CD4-positive, CD25-positive, alpha-beta regulatory T cell (primary cell): ENCODE measurements around the gene ATP6V0B. TPM values are rescaled to one million over a fixed set of nuclear protein-coding genes. Genes with fewer than 3 reads are reported as not detected.
A peak's percentile ranks its signal among the peaks of the same experiment; 100 is the strongest.

Experiments used
- ATAC-seq, 2 donors: fragments of 150-1000 bp; cut with Tn5 transposase; one replicate each; pipeline ENCODE4 v1.10.0; 2021; ENCODE audit warnings: low read depth in 2 of 2, moderate number of reproducible peaks in 2 of 2, moderate library complexity in 1 of 2
- DNase-seq, 3 donors: peaks; one replicate each; pipeline versions ENCODE4 v3.0.0 to v3.0.0-alpha.2; 2012 to 2022; ENCODE audit warnings: mixed read lengths in 1 of 3
- H3K27ac ChIP-seq: one replicate; pipeline ENCODE4 v1.7.0; 2013; ENCODE audit warnings: mild to moderate bottlenecking, low read length; ENCODE audit not compliant: insufficient read depth, poor library complexity, severe bottlenecking
- H3K27me3 ChIP-seq: one replicate; pipeline ENCODE4 v1.7.0; 2013; ENCODE audit warnings: low read length; ENCODE audit not compliant: control insufficient read depth, insufficient read depth
- H3K36me3 ChIP-seq: one replicate; pipeline ENCODE4 v1.7.0; 2013; ENCODE audit warnings: mild to moderate bottlenecking, low read length, moderate library complexity; ENCODE audit not compliant: control insufficient read depth, insufficient read depth
- H3K4me1 ChIP-seq: 2 replicates; pipeline ENCODE4 v1.7.0; 2013; ENCODE audit warnings: mild to moderate bottlenecking, low read length; ENCODE audit not compliant: insufficient read depth, control insufficient read depth, poor library complexity, severe bottlenecking
- H3K4me3 ChIP-seq: one replicate; pipeline ENCODE4 v1.7.0; 2013; ENCODE audit warnings: low read depth, mild to moderate bottlenecking, low read length, moderate library complexity
- H3K9me3 ChIP-seq, 2 experiments: 1 replicate in 1 of 2; 2 replicates in 1 of 2; pipeline ENCODE4 v1.7.0; 2013; ENCODE audit warnings: low read length in 2 of 2, mild to moderate bottlenecking in 1 of 2, moderate library complexity in 1 of 2; ENCODE audit not compliant: control insufficient read depth in 2 of 2
- H3K27ac Mint-ChIP-seq, 3 donors: one replicate each; pipeline ENCODE4 v1.8.0; 2020 to 2022; ENCODE audit warnings: mild to moderate bottlenecking in 3 of 3, mixed read lengths in 3 of 3, moderate library complexity in 2 of 3
- H3K27me3 Mint-ChIP-seq: one replicate; pipeline ENCODE4 v1.8.0; 2022; ENCODE audit warnings: mild to moderate bottlenecking, mixed read lengths
- H3K36me3 Mint-ChIP-seq: one replicate; pipeline ENCODE4 v1.8.0; 2020; ENCODE audit warnings: mixed read lengths
- H3K4me1 Mint-ChIP-seq, 4 donors: one replicate each; pipeline ENCODE4 v1.8.0; 2020 to 2022; ENCODE audit warnings: mixed read lengths in 4 of 4, mild to moderate bottlenecking in 1 of 4
- H3K4me3 Mint-ChIP-seq, 4 donors: one replicate each; pipeline ENCODE4 v1.8.0; 2020 to 2022; ENCODE audit warnings: mild to moderate bottlenecking in 4 of 4, mixed read lengths in 4 of 4, moderate library complexity in 3 of 4
- H3K9me3 Mint-ChIP-seq, 7 donors: one replicate each; pipeline ENCODE4 v1.8.0; 2020 to 2022; ENCODE audit warnings: mixed read lengths in 7 of 7, mild to moderate bottlenecking in 3 of 7, moderate library complexity in 2 of 7
- polyA plus RNA-seq, 4 donors: library from polyadenylated mRNA; unstranded; fragments of 300-500 nt; fragmentation: Illumina TruSeq; gene quantifications; one replicate each; pipeline ENCODE4 v1.2.3, GENCODE V29; 2021
- total RNA-seq: library from RNA; stranded (reverse); gene quantifications from one replicate; pipeline ENCODE4 v1.2.3, GENCODE V29; 2022

ATP6V0B gene
- total and polyA plus RNA-seq, 5 donors from 2014 or later = 69.4 to 274 (median 231) TPM

DNA sequence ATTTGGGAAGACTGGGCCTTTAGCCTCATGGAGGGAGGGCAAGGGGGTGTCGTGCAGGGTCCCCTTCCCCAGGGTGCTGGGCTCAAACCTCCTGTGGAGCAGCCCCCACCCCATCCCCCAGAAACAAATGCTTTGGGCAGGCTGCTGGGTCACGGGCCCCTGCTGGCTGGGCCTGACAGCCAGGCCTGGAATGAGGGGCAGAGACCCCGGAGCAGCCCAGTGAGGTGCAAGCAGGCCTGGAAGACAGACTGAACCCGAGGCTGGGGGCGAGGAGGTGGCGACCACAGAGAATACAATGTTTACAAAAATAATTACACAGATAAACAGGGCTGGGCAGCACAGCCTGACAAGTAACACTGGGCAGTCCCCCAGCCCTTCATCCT lies 22.0 kb downstream of the ATP6V0B start:
- H3K27ac Mint-ChIP-seq = no peak overlapping the region
- Histone ChIP-seq H3K4me3 (no peak overlapping the region), H3K27ac (no peak overlapping the region), H3K36me3 (no peaks in the 10 kb centered on the region), H3K27me3 (no peaks in the 10 kb centered on the region), H3K9me3 (no peaks in the 10 kb centered on the region), H3K4me1 (peaks cover 9% of the 10 kb centered on the region)
- no peaks in the 10 kb centered on the region for H3K27me3 Mint-ChIP-seq
- no peak overlapping the region for H3K4me3 Mint-ChIP-seq
- DNase-seq (no peak), ATAC-seq (no peak)
- H3K36me3 Mint-ChIP-seq = no peaks in the 10 kb centered on the region
- H3K4me1 Mint-ChIP-seq = peaks cover under 1 to 10% (median 4%) of the 10 kb centered on the region in 4 donors
- no peaks in the 10 kb centered on the region for H3K9me3 Mint-ChIP-seq

DNA sequence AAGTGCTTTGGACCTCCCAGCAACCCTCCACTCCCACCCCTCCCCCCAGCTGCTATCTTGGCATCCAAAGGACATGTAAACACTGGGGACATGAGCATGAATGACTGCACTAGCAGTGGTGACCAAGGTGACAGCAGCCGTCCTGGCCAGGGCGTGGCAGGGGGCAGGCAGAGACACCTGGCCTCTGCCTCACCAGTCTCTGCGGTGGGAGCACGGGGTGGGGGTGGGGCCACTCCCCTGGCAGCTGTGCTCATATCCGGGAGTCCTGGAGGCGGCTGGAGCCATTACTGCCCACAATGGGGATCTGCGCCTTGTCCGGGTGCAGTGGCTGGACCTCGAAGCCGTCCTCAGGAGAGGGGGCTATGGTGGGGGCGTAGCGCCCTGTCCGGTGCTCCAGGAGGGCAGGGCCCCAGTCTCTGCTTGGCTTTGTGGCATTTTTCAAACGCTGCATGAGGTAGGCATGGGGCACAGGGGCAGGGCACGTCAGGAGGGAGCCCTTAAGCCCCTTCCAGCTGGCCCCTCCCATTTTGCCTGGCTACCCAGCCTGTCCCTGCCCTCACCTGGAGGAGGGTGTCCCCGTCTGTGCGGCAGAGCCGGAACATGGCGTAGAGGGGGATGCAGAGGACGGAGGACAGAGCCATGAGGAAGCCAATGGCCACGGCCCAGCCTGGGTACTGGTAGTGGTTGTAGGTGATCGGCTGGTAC lies 22.7 kb downstream of the ATP6V0B start:
- Histone ChIP-seq H3K9me3 (no peaks in the 10 kb centered on the region), H3K27me3 (no peaks in the 10 kb centered on the region), H3K4me3 (no peak overlapping the region), H3K27ac (no peak overlapping the region), H3K4me1 (peaks cover 2% of the 10 kb centered on the region), H3K36me3 (no peaks in the 10 kb centered on the region)
- Mint-ChIP-seq H3K36me3 (no peaks in the 10 kb centered on the region), H3K4me3 (no peak overlapping the region), H3K4me1 (peaks cover 0 to 5% (median 4%) of the 10 kb centered on the region in 4 donors), H3K27me3 (no peaks in the 10 kb centered on the region), H3K9me3 (no peaks in the 10 kb centered on the region), H3K27ac (no peak overlapping the region)
- ATAC-seq (no peak), DNase-seq (no peak)

DNA sequence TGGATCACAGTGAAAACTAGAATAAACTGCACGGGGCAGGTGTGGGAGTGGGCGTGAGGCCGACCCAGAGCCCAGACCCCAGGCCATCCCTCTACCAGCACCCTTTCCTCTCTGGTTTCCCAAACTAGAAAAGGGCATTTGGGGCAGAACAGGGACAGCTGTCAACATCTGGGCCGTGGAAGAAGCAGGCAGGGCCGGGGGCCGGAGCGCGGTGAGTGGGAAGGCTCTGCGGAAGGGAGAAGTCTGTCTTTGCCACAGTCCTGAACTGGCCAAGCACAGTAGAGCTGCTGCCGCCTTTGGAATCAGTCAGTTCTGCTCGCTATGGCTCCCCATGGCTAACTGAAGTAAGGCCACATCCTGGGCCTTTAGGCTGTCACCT lies 23.2 kb downstream of the ATP6V0B start:
- Histone ChIP-seq H3K4me3 (no peak overlapping the region), H3K27ac (no peak overlapping the region), H3K9me3 (no peaks in the 10 kb centered on the region), H3K27me3 (no peaks in the 10 kb centered on the region), H3K36me3 (no peaks in the 10 kb centered on the region), H3K4me1 (no peaks in the 10 kb centered on the region)
- H3K4me3 Mint-ChIP-seq = no peak overlapping the region
- H3K36me3 Mint-ChIP-seq = no peaks in the 10 kb centered on the region
- H3K9me3 Mint-ChIP-seq = no peaks in the 10 kb centered on the region
- no peak overlapping the region for H3K27ac Mint-ChIP-seq
- ATAC-seq (no peak), DNase-seq (no peak)
- no peaks in the 10 kb centered on the region for H3K27me3 Mint-ChIP-seq
- no peaks in the 10 kb centered on the region for H3K4me1 Mint-ChIP-seq

DNA sequence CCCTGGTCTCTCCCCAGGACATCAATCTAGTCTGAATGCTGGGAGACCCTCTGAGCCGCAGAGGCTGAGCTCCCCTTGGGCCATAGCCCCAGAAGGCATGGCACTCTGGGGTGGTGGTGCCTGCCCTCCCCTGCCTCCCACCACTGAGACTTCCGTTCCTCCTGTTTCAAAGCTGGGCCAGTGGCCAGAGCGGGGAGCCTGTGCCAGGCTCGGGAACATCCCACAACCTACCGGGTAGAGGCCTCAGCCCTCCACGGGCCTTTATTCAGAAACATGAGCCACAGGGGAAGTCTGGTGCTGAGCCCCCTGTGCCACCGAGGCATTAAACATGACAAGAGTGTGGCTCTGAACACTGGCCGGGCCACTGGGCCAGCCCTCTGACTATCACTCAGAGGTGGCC lies 24.7 kb downstream of the ATP6V0B start:
- no peaks in the 10 kb centered on the region for H3K27me3 Mint-ChIP-seq

DNA sequence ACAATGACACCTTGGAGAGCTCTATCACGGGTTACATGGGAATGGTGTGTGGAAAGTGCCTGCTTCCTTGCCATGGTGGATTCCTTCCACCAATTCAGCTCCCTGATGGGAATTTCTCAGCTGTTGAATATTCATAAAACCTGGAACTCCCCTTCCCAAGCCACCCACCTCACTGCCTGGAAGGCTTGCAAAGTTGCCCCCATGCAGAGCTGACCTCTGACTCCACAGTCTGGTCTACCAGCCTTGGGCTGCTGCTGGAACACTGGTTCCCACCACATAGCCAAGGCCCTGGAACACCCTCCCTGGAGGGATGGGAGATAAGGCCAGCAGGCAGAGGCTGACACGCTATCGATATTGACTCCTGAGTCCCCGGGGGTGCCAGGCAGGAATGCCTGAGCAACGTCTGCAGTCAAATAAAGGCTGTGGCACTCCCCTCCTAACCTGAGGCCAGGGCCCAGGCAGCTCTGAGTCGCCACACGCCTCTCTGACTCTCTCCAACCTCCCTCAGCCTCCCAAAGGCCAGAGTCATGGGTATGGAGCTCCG lies 25.4 kb downstream of the ATP6V0B start:
- Mint-ChIP-seq H3K27me3 (no peaks in the 10 kb centered on the region), H3K4me3 (no peak overlapping the region), H3K27ac (no peak overlapping the region), H3K4me1 (no peaks in the 10 kb centered on the region), H3K9me3 (no peaks in the 10 kb centered on the region), H3K36me3 (no peaks in the 10 kb centered on the region)
- H3K27me3 ChIP-seq = no peaks in the 10 kb centered on the region
- DNase-seq (no peak), ATAC-seq (no peak)
- H3K4me3 ChIP-seq = no peak overlapping the region
- H3K36me3 ChIP-seq = no peaks in the 10 kb centered on the region
- H3K4me1 ChIP-seq = no peaks in the 10 kb centered on the region
- no peaks in the 10 kb centered on the region for H3K9me3 ChIP-seq
- no peak overlapping the region for H3K27ac ChIP-seq

More for the DNA sequence above, 24.7 kb downstream of the ATP6V0B start:
- Histone ChIP-seq H3K4me1 (no peaks in the 10 kb centered on the region), H3K36me3 (no peaks in the 10 kb centered on the region), H3K27me3 (no peaks in the 10 kb centered on the region), H3K4me3 (no peak overlapping the region), H3K27ac (no peak overlapping the region), H3K9me3 (no peaks in the 10 kb centered on the region)
- DNase-seq (no peak), ATAC-seq (no peak)
- no peaks in the 10 kb centered on the region for H3K4me1 Mint-ChIP-seq
- H3K4me3 Mint-ChIP-seq = no peak overlapping the region
- H3K27ac Mint-ChIP-seq = no peak overlapping the region
- no peaks in the 10 kb centered on the region for H3K36me3 Mint-ChIP-seq
- H3K9me3 Mint-ChIP-seq = no peaks in the 10 kb centered on the region

DNA sequence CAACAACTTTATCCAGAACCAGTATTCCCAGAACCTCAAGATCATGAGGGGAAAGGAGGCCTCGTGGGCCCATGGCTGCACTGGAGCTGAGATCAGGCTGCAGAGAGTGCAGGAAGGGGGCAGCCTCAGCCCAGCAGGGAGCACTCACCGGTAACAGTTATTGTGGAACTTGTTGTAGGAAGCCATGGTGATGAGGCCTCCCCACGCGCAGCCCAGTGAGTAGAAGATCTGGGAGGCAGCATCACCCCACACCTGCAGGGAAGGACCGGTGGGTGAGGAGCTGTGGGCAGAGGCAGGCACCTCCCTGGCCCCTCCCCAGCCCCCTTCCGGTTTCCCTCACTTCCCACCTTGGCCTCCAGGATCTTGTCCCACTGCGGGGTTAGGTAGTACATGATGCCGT lies 27.4 kb downstream of the ATP6V0B start:
- Histone ChIP-seq H3K27me3 (no peaks in the 10 kb centered on the region), H3K9me3 (no peaks in the 10 kb centered on the region), H3K36me3 (no peaks in the 10 kb centered on the region), H3K27ac (no peak overlapping the region), H3K4me3 (no peak overlapping the region), H3K4me1 (no peaks in the 10 kb centered on the region)
- H3K4me1 Mint-ChIP-seq = no peaks in the 10 kb centered on the region
- H3K27ac Mint-ChIP-seq = no peak overlapping the region
- ATAC-seq = no peak
- no peak overlapping the region for H3K4me3 Mint-ChIP-seq
- no peaks in the 10 kb centered on the region for H3K27me3 Mint-ChIP-seq
- DNase-seq = no peak
- H3K9me3 Mint-ChIP-seq = no peaks in the 10 kb centered on the region
- H3K36me3 Mint-ChIP-seq = no peaks in the 10 kb centered on the region

DNA sequence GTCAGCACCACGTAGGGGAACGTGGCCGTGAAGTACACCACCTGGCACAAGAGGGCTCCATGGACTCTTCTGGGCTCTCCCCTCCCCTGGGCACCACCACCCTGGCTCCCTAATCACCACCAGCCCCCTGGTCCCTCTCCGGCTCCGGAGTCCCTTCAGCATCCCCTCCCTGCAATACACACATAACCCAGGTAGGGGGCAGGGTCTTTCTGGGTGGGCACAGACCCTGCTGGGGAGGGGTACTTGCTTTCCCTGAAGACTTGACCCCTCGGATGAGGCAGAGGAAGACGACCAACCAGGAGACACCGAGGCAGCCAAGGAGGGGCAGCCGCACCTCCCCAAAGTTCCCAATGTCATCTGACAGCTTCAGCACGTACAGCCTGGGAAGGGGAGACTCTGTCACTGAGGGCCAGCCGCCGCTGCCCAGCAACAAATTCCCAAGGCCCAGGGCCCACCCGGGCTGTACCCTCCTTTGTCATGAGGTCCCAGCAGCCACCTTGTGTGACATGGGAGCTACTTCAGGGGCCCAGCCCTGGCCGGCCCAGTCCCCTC lies 27.9 kb downstream of the ATP6V0B start:
- no peaks in the 10 kb centered on the region for H3K9me3 Mint-ChIP-seq
- no peak for ATAC-seq
- H3K27me3 ChIP-seq = no peaks in the 10 kb centered on the region

DNA sequence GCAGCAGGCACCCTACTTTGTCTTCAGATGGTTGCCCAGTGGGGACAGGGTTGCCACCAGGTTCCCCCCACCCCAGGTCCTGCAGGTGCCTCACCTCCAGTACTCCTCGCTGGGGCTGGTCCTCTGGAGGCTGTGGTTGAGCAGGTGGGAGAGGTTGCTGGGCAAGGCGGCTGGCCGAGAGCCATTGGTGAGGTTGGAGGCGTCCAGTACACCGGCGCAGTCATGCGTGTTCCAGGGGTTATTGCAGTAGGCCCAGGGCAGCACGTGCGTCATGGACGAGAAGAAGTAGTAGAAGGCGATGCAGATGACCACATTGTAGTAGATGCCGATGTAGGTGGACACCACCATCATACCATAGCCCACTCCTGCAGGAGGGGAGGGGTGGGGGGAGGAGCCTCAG lies 33.5 kb downstream of the ATP6V0B start:
- Mint-ChIP-seq H3K27me3 (no peaks in the 10 kb centered on the region), H3K4me1 (peaks cover 0 to 4% (median 0%) of the 10 kb centered on the region in 4 donors), H3K27ac (peak overlapping the region in 1 of 3 donors; percentile 67), H3K9me3 (no peaks in the 10 kb centered on the region), H3K4me3 (no peak overlapping the region), H3K36me3 (no peaks in the 10 kb centered on the region)
- Histone ChIP-seq H3K36me3 (no peaks in the 10 kb centered on the region), H3K27me3 (no peaks in the 10 kb centered on the region), H3K27ac (no peak overlapping the region), H3K4me1 (no peaks in the 10 kb centered on the region), H3K4me3 (no peak overlapping the region), H3K9me3 (no peaks in the 10 kb centered on the region)
- no peak for DNase-seq
- ATAC-seq = no peak

More for the DNA sequence above, 27.9 kb downstream of the ATP6V0B start:
- Histone ChIP-seq H3K9me3 (no peaks in the 10 kb centered on the region), H3K4me3 (no peak overlapping the region), H3K4me1 (no peaks in the 10 kb centered on the region), H3K27ac (no peak overlapping the region), H3K36me3 (no peaks in the 10 kb centered on the region)
- Mint-ChIP-seq H3K4me1 (no peaks in the 10 kb centered on the region), H3K36me3 (no peaks in the 10 kb centered on the region), H3K27ac (no peak overlapping the region), H3K27me3 (no peaks in the 10 kb centered on the region), H3K4me3 (no peak overlapping the region)
- DNase-seq = no peak
